RKO (cell line): Measurements from ENCODE around the gene YPEL5.
"Not testable (repeated sequence)": the region's sequence is repeated elsewhere in the genome, so short reads cannot be mapped to it uniquely, and the experiment has no call there.

ENCODE experiments used
- DNase-seq: peaks from one replicate; pipeline ENCODE4 v3.0.0-alpha.2; 2016; ENCODE audit warnings: low spot score

Gene YPEL5

DNA sequence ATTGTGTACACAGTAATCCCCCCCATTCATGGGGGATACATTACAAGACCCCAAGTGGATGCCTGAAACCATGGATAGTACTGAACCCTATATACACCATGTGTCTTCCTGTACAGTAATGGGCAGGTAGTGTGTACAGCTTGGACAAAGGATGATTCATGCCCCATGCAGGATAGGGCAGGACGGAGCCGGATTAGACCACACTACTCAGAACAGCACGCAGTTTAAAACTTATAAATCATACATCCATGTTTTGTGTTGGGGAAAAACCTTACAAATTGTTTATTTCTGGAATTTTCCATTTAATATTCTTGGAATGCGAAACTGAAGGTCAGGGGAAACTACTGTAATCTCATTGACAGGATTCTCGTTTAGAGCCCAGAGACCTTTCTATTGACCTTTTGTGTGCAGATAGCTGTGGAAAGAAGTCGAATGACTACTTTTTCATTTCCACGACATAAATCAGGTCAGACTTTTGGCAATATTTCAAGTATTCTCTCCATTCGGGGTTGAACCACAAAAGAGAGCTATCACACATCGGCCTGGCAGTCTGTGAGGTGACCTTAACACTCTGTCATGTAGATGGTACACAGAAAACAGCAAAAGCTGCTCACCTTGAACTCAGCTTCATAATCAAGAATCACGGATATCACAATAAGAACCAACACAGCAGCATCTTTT, 9.9 kb upstream of the YPEL5 start:
- DNase-seq: no peak

DNA sequence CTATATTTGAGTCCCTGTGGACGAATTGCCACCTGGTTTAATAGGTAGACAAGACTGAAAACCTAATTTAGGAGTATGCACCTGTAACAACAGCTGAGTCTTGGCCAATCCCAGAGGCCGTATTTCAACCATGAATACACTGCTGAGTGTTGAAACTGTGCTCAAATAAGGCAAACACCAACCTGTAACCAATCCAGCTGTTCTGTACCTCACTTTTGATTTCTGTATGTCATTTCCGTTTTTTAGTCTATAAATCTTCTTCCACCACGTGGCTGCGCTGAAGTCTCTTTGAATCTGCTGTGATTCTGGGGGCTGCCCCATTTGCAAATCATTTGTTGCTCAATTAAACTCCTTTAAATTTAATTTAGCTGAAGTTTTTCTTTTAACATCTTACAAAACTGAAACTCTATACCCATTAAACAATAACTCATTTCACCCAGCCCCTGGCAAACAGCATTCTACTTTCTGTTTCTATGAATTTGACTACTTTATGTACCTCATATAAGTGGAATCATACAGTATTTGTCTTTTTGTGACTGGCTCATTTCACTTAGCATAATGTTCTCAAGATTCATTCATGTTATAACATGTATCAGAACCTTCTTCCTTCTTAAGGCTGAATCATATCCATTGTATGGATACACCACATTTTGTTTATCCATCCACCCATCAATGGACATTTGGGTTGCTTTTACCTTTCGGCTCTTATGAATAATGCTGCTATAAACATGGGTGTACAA, 7.5 kb upstream of the YPEL5 start:
- DNase-seq: no peak

DNA sequence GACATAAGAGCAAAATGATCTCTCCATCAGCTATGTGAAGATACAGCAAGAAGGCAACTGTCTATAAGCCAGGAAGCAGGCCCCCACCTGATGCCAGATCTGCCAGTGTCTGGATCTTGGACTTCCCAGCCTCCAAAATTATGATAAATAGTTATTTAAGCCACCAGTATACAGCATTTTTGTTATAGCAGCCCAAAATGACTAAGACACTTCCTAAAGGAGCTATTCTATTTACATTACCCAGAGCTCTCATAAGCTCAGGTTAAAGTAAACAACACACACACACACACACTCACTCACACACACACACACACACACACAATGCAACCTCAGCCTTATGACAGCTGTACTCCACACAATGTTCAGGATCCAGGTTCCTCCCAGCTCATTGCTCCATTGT, 5.7 kb upstream of the YPEL5 start:
- DNase-seq: no peak

DNA sequence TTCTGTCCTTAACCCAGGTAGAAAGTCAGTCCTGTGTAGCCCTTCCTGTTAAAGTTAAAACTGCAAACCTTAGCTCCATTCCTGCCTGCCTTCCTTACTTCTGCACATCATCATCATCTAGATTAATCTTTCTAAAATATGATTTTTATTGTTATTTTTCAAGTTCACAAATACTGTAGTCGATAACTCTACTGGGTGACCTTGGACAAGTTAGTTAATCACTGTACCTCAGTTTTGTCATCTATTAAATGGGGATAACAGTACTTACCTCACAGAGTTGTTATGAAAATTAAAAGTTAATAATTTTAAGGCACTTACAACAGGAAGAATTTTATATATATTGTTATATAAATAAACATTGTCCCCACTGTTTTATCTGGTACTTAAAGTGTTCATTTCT, 2.5 kb upstream of the YPEL5 start:
- DNase-seq: no peak

DNA sequence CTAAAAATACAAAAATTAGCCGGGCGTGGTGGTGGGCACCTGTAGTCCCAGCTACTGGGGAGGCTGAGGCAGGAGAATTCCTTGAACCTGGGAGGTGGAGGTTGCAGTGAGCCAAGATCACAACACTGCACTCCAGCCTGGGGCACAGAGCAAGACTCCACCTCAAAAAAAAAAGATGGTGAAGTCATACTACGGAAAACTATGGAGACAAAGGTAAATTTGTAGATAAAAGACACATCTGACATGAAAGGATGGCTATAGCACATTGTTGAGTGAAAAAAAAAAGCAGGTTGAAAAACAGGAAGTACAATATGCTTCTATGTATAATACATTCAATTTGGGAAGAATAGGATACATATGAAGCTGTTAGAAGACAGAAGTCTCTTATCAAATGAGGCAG, 1.9 kb upstream of the YPEL5 start:
- DNase-seq: not testable (repeated sequence)

DNA sequence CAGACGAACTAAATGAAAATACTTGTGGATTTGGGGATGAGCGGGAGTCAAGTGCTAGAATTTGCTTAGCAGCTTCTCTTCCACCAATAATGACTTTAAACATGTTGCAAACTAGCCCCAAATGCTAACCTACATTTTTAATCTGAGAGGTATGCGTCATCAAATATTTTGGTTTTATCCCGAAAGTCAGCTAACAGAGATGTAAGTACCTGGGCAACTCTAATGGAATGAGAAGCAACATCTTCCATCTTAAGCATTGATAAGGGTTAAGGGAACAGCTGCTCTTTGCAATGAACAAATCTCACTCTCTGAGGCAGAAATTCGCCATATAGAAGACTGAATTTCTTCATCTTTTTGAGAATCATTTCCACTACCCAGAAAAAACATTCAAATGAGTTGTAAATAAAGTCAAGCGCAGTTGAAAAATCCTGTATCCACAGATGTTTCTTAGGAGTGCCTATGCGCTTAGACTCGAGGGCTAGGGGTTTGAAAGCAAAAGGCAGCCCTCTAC, 926 bp upstream of the YPEL5 start:
- DNase-seq: no peak

DNA sequence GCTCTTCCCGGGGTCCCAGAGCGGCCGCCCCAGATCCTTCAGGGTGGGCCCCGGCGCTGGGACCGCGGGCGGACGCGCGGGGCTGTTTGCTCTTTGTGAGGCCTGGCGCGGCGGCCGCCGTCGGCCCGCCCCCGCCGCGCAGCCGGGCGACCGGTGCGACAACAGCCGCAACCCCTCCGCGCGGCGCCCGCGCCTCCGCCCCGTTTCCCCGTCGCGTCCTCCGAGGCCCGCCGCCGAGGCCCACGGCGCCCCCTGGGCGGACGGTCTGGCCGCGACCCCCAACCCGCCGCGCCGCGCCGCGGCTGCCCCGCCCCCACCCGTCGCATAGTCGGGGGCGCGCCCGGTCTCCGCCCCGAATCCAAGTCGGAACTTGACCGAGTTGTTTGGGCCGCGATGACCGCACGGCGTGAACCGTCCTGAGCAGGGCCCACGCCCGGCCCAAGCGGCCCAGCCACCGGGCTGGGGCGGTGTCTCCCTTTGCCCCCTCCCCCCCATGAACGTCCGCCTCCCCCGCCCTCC, 448 bp downstream of the YPEL5 start:
- no peak for DNase-seq

DNA sequence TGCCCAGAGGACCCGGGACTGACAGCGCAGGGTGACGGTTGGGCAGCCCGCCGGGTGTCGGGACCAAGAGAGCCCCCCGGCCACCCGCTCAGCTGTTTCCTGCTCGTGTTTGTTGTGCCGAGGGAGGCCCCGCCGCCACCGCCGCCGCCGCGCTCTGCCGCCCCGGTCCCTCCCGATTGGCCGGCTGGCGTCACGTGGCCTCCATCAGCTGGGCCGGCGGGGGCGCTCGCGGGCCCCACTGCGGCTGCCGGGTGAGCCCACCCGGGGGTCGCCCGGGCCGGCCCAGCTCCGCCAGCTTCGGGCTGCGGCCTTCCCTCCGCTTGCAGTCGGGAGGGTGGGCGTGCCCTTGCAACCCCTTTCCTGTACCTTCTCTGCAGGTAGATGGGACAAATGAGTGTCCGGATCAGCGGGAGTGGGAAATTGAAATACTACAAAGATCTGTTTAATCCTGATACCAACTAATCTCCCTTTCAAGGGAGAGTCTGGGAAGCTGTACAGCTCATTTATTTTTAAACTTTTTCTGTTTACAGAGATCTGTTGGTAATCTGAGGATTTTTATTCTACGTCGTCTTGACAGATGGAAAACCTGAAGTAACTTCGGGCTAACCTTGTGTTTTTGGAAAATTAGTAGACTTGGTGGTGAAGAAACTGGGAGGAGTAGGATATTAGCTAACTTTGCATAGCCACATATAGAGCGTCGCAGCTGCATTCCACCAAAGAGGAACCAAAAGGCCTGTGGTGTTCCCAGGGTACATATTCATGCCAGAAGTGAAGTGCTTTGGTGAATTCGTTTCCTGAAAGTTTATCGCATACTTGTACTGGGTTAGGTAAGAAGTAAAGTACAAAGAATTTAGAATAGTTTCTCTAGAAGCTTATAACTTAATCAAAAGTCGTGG, 1.2 kb downstream of the YPEL5 start:
- peak; percentile 70 for DNase-seq

DNA sequence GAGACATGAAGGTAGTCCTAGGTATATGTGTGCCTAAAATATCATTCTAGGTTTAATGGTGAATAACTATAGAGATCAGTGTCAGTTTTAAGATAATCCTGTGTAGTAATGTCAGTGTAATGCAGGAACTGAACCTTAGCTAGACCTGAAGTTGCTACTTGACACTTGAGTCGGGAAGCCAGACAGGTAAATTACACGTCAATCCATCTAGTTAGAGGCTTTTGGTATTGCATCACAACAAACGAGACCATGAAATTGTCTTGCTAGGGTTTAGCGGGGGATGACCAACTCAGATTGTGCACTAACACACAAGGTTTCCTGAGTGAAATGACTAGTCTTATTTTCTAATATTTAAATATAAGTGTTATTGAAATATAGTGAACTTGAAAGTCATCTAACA, 2.0 kb downstream of the YPEL5 start:
- DNase-seq: no peak

DNA sequence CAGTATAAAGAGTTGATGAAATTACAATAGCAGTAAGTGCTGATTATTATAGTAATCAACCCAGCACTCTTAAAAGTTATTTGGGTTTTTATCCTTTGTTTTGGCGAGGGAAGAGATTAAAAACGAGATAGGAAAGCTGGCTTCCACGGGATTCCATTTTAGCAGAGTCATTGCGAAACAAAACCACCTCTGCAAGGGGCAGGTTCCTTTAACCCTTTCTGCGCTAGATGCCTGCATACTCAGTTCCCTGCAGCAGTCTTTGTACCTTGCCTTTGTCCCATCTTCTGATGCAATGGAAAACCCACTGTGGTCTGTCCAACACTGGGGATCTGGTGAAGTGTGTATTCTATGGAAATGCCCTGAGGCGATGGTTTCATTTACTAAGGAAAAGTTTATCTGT, 2.7 kb downstream of the YPEL5 start:
- no peak for DNase-seq

DNA sequence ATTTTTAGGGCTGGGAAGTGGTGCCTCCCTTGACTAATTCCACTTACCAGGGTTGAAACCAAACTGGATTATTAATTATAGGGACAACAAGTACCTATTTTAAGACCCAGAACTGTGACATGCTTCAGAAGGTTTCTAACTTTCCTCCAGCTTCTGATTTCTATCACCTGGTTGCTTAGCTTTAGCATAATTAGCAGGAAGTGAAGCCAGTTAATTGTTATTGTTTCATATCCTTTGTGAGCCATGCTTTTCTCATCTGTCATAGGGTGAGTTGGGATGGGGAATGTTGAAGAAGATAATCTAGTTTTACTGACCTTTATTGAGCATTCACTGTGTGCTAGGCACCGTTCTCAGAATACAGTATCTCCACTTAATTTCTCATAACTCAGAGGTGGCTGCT, 3.2 kb downstream of the YPEL5 start:
- no peak for DNase-seq

DNA sequence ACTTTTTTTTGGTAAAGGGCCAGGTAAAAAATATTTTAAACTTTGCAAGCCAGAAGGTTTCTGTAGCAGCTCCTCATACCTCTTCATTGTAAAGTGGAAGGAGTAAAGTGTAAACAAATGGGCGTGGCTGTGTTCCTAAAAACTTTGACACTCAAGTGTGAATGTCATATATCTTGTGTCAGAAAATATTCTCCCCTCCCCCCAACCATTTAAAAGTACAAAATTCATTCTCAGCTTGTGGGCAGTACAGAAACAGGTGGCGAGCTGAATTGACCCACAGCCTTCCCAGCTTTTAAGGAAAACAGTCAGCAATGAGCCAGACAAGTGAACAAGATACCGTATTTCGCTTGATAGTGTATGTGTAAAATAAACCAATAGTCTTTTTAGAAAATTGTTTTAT, 4.0 kb downstream of the YPEL5 start:
- no peak for DNase-seq

DNA sequence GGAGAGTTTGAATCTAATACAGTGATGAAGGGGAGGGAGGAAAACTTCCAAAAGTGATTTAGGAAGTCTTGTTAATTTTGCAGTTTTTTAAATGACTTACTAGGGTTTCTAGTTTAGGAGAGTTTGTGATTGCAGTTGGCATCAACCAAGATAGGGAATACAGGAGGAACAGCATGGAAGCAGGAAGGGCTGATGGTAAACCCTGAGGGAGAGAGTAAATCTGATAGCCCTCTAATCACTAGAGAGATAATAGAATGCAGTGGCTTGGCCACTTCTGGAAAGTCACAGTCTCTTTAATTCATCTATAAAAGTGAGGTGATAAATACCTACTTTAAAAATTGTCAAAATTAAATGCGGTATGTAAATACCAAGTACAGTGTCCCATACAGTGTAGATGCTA, 5.6 kb downstream of the YPEL5 start:
- no peak for DNase-seq

DNA sequence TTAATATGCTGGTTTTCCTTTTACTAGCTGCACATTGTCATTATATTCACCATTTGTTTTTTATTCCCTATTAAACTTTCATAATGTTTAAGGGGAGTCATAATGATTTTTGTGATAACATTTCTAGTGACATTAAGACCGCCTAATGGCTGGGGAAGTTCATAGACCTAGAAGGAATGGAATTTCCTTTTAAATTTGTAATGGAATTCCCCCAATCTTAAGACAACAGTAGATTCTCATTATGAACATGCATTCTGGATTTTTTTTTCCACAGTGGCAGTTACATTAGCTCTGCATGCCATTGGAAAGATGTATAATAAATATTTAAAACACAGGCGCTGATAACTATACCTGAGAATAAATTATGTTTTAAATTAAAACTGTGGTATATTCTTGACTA, 8.4 kb downstream of the YPEL5 start:
- no peak for DNase-seq

DNA sequence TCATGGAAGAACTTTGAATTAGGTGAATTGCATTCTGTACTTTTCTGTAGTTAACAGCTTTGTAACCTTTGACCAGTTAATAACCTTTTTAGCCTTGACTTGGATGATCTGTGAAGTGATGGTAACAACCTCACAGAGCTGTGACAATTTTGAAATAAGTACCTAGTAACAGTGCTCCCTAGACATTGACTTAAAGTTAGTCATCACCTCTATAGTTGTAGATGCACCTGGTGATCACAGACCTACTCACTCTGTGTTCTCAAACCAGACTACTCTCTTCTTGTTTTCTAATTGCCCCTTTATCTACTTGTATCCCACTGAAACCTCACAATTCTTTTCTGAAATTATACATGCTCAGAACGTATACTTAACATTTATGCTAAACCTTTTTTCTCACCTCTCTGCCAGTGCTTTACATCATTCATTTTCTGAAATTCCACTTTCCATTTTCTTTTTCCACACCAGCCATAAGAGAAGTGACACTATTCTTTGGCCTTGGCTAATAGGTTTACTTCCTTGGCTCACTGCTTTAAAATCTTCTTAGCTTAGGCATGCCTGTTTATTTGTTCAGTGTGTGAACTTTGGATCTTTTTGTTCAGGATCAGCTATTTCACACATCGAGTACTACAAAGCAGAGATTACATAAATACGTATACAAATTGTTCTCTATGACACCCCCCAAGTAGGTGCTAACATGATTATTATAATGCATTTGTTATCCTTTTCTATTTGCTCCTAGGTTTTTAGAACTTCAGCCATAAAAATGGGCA, 9.3 kb downstream of the YPEL5 start:
- DNase-seq: no peak

DNA sequence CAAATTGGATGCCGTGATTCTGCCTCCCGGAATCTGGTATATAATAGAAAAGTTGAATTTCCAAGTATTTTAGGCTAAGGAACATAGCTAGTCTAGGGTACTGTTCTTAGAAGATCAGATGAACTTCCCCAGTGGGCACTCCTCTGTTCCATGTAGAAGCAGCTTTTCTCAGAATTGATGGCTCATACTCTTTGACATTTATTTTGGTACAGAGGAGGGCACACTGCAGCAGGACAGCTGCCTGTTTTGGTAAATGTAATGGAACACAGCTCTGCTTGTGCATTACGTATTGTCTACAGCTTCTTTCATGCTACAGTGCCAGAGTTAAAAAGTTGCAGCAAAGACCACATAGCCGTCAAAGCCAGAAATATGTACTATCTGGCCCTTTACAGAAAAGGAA, 10.8 kb downstream of the YPEL5 start:
- DNase-seq: no peak

DNA sequence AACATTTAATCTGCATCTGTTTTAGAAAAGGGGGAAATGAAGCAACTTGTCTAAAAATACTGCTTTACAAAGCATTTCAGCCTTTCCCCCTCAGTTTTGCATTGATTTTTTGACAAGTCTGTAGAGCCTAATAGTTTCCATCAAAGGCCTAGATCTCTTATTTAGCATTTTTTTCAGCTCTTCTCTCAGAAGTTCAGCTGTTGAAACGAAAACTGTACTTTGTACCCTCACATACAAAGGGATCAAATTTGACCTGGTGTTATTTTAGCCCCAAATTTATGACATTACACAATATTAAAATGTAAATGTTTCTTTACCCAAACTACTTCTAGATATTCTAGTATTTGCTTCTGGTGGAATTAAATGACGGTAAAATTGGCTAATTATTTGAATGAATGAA, 13.0 kb downstream of the YPEL5 start:
- DNase-seq: no peak

DNA sequence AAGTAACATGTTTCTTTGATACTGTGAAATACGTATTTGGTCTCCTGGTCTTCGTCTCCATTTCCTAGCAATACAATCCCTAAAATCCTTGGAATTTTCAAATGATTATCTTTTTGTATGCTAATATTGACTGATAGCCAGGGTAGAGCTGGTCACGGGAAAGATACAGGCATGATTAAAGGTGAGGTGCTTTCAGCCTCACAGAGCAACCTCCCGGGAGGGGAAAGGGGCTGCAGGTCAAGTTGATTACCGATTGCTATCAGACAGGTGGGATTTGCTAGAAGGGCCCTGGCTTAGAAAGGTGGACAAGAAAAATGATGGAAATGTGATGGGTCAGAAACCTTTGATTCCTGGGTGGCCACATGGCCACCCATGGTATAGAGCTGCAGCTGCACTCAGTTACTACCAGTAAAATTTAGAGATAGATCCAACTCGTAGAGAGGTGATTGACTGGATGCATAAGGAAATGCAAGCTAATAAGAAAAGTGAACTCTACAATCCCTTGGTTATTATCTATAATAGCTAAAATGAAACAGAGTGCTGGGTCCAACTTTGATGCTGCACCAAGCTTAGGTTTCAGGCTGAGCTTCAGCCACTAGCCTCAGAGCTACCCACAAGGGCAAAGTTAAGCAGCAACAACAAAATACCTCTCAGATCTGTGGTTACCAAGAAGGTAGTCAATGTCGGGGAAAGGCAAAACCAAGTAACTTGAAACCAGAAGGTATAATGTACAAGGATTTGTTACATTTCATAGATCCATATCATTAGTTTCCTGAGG, 15.3 kb downstream of the YPEL5 start:
- no peak for DNase-seq

DNA sequence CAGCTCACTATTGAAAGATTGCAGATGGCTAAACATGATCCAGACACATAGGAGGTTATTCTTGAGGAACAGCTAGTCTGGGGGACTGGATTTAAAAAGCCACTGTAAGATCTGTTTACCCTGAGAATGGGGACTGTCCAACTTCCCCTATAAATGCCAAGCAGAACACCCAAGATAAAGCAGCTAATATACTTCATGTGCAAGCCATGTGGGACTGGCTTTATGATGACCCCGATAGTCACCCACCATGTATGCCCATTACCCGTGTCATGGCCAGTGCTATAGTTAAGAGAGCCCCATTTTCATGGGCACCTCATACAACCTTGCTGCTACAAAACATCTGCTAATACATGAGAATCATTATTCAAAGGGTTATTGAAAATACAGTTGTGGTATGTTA, 16.0 kb downstream of the YPEL5 start:
- DNase-seq: no peak

DNA sequence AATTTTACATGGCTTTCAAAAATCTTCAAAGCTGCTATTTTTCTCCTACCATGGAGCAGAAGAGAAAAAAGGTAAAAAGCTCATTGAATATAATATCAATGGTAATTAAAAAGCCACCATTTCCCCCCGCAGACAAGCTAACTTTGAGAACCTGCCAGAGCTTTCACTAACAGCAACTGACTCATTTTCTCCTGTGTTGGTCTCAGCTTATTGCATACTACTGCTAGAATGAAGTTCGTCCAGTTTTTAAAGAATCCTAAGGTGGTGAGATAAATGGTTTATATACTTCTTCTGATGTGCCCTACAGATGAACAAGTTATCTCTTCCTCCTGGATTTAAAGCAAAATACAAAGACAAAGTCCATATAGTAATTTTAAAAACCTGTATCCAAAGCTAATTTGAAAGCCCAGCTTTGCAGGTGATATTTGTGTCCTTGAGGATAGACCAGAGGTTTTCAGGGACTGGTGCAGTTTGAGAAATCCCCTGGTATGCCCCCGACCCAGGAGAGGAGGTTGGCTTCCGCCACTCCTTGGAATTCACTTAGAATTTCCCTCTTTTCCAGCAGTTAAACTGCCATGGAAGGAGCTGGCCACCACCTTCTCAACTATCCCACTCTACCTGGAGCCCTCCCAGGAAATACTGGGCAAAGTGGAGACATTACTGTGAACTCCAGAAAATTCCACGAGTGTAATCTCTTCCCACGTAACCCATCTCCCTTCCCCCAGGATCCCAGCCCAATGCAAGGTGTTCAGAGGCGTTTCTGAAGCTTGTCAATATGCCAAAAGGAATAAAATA, 17.5 kb downstream of the YPEL5 start:
- no peak for DNase-seq
